ENCODE measurements around the gene DMD.
"Not testable (repeated sequence)": the region's sequence is repeated elsewhere in the genome, so short reads cannot be mapped to it uniquely, and the experiment has no call there.

The DMD gene

DNA sequence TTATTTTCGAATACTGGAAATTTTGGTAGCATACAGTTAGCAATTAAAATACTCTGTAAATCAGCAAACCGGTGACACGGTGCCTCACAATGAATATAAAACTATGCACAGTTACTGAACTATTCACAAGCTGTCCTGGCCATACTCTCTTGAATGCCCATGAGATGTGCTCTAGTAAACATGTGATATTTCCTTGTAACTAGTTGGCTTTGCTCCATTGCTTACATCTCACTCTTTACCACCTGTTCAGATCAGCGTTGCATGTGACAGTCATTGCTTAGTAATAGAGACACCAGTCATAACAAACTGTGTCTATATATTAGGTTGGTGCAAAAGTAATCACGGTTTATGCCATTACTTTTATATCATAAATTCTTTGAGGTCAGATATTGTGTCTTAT lies 1241.6 kb downstream of the DMD start:
- no peak for DNase-seq

DNA sequence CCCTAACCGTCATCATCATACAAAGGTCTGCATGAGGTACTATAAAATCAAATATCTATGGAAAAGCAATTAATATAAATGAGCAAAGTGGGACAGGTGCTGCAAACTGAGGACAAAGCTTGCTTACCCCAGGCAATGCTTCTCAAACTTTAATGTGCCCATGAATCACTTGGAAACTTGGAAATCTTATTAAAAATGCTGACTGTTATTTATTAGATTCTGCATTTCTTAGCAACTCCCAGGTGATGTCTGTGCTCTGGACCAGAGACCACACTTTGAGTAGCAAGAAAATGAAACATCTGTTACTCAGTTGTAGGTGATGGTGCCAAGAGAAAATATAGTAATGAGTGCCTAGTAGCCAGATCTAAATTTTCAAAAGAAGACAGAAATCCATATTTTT lies 1249.1 kb downstream of the DMD start:
- no peak for DNase-seq

DNA sequence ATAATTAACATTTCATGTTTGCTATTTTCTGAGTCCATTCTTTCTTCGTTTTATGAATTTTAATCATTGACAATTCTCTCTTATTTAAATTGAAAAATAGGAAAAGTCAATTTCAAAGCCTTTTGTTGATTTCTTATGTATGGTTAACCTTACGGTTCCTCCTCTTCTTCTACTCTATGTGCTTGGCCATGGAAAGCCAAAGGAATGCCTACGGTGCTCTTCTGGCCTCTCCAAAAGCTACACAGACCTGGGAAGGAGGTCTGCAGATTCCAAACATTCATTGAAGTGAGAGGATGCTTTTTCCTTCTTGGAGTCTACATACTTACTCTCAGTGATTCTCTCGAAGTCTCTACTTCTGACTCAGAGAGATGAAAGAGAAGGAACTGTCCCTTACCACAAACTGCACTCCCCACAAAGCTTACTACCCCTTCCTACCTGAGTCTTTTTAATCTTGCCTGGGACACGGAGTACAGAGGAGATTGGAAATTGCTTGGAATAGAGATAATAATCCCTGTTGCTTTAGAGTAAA lies 1276.4 kb downstream of the DMD start:
- no peak for DNase-seq

DNA sequence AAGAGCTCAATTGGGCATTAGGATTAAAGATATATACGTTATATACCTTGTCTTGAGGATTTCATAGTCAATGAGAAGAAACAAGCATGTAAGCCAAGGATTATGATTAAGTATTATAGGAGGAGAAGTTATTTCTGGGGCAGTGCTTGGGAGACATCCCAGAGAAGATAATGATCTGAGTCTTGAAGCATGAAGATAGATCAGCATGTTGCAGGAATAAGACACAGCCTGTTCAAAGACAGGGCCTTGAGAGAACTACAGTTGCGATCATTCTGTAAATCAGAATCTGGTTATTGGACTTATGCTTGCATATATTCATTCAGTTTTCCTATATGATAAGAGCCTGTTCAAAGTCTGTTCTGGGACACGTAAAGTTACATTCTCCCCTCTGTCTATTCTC lies 1277.3 kb downstream of the DMD start:
- DNase-seq: no peak

DNA sequence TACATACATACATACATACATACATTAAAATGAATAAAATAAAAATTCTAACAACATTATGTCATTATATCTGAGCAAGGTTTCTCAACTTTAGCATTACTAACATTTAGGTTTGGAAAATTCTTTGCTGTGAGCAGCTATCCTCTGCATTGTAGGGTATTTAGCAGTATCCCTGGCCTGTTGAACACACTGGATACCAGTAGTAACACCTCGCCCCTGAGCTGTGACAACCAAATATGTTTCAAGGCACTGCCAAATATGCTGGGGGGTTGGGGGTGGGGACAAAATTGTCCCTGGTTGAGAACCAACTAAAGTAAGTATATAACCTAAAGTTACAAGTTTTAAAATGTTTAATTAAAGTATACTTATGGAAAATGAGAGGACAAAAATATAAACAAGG lies 1278.6 kb downstream of the DMD start:
- DNase-seq: no peak

DNA sequence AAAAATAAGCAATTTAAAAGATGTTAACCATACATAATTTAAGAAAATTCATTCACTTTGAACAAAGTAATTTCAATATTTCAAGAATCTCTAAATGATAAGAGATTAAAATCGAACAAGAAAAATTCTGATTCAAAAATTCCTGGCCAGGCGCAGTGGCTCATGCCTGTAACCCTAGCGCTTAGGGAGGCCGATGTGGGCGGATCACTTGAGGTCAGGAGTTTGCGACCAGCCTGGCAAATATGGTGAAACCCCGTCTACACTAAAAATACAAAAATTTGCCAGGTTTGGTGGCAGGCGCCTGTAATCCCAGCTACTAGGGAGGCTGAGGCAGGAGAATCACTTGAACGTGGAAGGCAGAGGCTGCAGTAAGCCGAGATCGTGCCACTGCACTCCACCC lies 1279.0 kb downstream of the DMD start:
- DNase-seq: not testable (repeated sequence)

DNA sequence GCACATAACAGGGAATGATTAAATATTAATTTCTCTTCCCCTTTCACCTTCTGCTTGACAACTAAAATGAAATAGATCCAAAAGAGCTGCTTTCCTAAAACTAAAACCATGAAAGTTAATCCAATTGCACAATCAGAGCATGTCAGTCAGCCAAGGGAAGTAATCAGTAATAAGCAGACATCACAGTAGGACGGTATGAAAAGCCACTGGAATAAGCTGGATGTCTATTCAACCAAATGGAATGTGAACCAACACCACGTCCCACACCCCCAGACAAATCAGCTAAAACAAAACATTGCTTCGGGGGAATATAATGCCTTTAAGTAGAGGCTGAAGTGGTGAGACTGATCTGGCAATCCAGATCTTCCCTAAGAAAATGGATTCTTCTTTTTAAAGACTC lies 1280.1 kb downstream of the DMD start:
- DNase-seq: no peak

DNA sequence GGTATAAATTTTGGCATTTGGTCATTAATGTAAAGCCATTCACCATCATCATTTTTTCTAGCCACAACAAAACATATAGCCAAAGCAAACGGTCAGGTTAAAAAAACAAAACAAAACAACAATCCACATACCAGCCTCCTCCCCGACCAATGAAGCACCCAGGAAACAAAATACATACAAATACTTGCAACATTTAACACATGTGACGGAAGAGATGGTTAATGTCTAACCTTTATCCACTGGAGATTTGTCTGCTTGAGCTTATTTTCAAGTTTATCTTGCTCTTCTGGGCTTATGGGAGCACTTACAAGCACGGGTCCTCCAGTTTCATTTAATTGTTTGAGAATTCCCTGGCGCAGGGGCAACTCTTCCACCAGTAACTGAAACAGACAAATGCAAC lies 1282.0 kb downstream of the DMD start:
- DNase-seq: no peak

DNA sequence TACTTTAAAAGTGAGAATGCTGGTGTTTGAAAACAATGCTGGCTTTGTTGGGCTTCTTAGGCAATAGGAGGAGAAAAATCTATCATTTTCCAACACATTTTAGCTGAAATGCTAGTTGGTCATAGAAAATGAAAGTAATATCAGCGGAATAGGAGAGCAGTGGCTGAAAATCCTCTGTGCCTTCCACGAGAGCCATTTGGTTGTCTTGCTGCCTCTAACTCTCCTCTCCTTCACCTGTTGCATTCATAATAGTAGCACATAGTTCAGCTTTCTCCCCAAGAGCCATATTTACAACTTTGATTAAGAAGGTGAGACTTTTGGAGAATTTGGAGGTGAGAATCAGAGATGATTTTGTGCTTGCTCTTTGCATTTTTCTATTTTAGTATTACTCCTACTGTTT lies 1290.1 kb downstream of the DMD start:
- no peak for DNase-seq

DNA sequence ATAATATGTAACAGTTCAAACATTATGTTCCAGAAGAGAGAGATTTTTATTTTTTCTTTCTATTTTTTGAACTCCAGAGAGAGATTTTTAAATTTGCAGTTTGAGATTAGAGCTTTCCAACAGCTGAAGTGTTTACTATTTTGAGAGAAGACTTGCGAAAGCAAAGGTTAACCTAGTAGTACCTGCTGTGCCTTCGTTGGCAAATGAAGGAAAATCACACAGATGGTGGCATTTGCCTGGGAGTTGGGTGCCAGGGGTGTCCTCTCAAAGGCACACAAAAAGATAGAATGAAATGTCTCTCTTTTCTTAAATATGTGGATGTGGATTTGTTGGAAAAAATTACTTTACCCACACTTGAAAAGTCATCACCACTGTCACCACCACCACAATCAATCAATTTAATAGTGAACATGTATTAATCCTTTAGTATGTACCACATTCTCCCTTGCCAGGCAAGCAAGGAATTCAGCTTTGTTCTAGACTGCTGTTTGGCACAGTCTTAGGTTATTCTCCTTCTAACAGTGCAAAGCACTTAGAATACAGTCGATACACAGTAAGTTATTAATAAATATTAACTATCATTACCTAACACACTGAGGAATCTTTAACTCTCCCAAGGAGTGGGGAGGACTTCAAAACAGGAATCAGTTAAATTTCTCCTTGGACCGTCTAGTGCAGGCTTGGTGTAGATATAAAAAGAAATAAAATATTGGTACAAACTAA lies 1301.3 kb downstream of the DMD start:
- DNase-seq: no peak

DNA sequence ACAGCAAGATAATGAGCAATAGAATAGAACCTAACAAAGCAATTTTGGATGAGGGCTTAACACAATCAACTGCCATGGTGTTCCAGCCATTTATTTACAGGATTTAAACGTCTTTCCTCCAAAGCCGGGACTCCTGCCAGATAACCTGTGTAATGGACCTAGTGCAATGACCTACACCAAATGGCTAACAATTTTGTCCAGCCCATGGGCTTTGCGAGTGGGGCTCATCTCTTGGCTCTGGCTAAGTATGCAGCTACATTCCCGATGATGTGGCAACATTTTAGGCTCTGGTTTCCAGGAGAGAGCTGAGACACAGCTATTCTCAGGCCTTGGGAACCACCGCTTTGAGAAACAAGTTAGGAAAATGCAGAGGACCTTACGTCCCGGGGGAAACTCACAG lies 1317.2 kb downstream of the DMD start:
- DNase-seq: no peak

DNA sequence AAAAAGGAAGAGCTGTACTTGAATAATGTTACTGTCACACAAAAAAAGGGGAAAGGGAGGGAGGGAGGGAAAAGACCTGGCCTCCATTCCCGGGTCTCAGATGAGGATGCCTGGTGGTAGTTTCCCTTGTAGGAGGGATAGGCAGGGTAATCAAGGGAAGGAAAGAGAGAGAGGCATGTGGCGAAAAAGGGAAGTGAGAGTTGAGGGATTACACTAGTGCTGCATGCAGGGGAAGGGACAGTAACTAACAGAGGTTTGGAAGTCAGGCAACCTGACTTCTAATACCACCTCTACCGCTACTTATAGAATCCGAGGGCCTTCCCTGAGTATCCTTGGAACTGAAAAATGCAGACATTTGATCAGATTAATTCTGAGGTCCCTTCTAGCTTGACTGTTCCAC lies 1317.8 kb downstream of the DMD start:
- DNase-seq: no peak

DNA sequence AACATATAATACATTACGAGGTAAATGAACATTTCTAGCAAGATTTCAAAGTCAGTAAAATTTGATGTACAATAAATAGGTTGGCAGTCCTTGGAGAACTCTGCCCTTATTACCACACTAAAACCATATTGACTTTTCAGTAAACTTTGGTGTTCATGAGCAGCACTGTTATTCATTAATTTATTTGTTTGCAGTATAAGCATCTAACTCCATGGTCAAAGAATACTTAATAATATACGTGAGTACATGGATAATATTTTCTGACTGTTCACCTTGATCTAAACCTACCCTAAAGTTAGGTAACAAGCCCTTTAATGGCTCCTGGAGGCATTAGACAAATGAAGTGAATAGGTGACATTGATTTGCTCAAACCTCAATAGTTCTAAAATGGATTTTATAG lies 1322.3 kb downstream of the DMD start:
- no peak for DNase-seq

DNA sequence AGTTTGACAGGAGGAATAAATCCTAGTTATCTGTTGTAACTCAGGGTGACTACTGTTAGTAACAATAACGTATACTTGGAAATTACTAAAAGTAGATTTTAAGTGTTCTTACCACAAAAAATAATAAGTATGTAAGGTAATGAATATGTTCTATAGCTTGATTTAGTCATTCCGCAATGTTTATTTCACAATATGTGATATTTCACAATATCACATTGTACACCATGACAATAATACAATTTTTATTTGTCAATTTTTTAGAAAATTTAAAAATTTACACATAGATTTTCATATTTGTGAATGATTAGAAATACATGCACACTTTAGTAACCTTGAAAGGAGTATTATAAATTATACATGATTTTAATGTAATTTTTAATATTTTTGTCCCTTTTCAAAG lies 1326.8 kb downstream of the DMD start:
- DNase-seq: no peak

DNA sequence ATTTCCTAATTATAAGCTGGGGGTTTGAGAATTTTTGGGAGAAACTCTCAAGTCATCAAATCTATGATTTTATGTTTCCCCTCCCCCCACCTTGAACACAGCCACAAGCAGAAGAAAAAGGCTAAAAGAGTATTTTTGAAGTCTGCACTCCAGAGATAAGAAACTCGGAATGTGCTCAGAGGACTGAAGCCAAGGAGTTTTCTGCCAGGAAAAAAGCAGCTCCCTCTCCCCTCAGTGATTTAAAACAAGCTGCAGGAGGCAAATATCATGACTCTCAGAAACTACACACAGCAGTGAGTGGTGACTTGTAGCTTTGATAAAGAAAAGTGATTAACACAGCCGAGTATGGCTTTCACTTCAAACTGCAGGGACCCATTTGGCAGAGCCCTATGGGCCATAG lies 1339.3 kb downstream of the DMD start:
- DNase-seq: no peak

DNA sequence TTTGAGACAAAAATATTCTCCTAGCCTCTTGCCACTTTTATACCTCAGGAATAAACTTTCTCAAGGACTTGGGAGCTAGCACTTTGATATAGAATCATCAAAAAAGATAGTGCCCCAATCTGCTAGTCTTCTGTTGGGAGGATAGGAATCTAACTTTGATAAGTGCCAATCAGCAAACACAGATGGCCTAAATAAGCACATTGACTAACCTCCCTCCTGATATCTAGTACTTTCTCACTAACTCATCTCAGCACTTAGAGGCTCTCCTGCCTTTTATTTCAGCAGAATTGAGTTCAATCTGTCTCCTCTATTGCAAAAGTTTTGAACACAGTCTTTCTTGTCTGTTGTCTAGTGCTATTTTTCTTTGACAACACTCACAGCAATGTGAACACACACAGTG lies 1341.1 kb downstream of the DMD start:
- DNase-seq: no peak

DNA sequence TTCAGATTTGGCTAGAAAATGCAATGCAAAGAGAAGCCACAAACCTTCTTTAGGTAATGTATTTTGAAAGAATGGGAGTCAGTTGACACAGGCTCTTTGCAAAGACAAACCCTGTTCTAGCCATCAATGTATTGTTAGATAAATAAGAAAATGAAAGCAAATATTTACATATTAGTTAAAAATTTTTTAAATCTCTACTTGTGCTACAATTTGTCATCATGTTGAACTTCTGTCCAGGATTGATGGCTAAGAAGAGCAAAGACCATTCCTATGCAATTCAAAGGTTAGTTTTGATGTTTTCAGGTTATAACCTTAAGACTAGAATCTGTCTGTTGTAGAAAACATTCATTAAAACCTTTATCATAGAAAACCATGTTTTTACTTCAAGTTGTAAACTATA lies 1350.7 kb downstream of the DMD start:
- no peak for DNase-seq

DNA sequence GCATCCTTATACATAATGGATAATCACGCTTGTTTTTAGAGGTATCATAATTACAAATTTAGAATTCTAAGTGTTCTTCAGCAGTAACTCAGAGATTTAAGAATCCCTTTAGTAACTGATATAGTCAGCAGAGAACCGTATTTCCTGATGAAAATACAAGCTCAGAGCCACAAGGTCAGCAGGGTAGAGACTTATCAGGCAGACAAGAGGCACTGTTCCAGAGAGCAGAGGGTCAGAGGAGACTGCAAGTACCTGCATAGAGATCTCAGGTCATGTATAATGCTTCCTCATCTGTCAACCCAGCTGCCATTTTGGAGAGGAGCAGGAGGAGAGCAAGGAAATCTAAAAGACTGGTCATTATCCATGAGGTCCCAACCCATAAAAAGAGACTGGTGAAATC lies 1352.4 kb downstream of the DMD start:
- no peak for DNase-seq

DNA sequence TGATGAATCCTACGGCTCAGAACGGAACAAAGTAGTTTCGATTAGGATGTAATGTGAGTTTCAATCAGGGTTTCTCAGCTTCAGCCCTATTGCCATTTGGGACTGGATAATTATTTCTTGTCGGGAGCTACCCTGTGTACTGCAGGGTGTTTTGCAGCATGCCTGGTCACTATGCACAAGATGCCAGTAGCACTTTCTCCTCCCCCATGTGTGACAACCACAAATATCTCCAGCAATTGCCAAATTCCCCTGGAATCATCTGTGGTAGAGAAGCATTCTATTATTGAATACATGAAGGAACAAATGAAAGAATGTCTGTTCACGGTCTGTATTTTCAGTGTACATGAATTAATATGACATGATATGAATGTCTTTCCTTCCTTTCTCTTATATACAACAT lies 1356.6 kb downstream of the DMD start:
- DNase-seq: no peak

DNA sequence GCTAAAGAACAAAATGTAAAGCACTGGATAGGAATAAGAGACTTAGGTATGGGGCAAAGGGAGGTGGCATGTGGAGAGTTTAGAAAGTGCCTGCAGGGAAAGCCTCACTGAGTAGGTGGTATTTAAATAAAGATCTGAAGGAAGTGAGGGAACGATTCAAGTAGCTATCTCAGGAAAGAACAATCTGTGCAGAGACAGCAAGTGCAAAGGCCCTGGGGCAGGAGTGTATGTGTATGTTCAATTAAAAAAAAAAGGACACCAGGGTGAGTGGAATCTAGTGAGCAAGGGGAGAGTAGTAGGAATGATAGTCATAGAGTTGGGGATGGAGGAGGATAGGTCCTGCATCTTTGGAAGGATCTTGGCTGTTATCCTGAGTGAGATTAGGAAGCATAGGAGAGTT lies 1359.6 kb downstream of the DMD start:
- no peak for DNase-seq

DNA sequence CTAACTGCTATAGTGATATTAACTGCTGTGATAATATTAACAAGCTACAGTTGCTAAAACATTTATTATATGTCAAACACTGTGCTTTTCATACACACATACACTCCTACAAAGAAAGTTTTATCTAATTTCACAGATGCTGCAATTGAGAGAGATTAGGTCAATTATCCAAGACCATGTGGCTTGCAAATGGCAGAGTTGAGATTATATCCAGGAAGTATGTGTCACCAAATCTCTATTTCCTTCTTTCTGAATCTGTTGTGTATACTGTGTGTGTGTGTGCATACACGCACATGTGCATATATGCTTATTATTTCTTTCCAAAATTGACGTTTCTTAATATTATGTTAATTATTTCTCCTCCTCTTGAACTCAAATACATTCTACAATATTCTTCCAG lies 1363.6 kb downstream of the DMD start:
- DNase-seq: no peak

DNA sequence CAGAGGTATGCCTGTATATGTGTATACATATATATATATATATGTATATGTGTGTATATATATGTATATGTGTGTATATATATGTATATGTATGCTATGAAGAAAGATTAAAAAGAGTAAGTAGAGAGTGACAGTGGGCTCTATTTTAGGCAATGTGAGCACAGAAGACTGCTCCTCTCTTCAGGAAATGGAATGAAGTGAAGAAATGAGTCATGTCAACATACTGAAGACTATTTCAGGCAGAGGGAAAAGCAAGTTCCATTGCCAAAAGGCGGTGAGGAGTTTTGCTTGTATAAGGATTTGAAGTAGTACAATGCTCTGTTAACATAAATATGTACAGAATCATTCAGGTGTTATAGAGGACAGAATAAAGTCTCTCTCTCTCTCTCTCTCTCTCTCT lies 1366.3 kb downstream of the DMD start:
- no peak for DNase-seq

DNA sequence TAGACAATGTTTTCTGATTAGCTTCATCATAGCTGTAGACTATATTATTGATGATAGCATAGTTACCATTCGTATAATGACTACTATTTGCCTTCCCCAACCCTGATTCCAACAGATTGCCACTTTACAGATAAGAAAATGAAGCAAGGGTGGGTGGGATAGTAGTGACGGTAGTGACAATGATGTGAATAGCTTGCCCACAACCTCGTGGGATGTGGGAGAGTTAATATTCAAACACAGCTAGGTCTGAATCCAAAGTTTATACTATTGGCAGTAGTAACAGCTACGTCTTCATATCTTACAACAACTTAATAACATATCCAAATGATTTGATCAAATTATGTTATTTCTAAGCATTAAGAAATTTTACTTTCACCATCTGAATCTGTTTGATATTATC lies 1372.7 kb downstream of the DMD start:
- no peak for DNase-seq

DNA sequence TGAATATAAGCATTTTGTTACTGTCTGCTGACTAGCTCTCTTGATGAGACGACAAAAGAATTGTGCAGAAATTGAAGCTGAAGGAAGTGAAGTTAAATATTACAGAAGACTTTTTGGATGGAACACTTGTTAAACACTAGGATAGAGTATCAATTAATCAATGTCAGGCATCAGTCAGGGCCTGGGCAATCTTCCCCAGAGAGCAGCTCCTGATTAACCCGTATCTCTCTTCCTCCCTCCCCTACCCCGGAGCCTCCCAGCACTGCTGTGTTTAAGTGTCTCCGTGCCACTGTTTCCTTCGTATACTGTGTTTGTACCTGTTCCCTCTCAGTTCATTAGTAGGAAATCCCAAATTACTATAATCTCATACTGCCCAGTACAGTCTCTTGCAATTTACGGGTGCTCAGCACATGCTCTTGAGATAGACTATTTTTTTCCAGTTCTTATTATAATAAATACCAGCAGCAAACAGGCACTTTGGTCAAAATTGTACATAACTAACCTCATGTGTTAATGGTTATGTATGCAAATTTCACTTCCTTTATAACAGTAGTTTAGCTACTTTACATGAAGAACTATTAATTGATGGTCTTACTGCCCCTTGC lies 1373.8 kb downstream of the DMD start:
- DNase-seq: no peak

DNA sequence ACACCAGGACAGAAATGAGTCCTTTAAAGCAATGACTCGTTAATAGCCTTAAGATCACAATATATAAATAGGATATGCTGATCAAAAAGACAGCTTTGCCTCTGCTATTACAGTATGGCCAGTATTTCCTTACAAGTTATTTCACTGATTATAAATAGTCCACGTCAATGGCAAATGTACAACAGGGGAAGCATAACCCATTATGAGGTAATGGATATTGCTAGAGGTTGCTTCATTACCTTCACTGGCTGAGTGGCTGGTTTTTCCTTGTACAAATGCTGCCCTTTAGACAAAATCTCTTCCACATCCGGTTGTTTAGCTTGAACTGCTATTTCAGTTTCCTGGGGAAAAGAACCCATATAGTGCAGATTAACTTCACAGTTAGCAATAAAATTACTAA lies 1374.9 kb downstream of the DMD start:
- DNase-seq: no peak
